Tibial nerve (tissue), 4 donors: ENCODE results near the gene CRTC1.

Source experiments
- CTCF ChIP-seq, 5 experiments: fragments of 200-600 bp in 3 of 5; fragments of 450-650 bp in 2 of 5; sonication (generic) in 3 of 5; IDR thresholded peaks; one replicate each; pipeline ENCODE4 v1.5.1; 2016 to 2019; ENCODE audit warnings: antibody characterized with exemption in 5 of 5, mild to moderate bottlenecking in 3 of 5, moderate library complexity in 2 of 5
- EP300 ChIP-seq, 2 donors: sonication (generic); formaldehyde crosslinking; IDR thresholded peaks; one replicate each; pipeline ENCODE4 v1.6.1; 2017; ENCODE audit warnings: antibody characterized with exemption in 2 of 2, mild to moderate bottlenecking in 1 of 2
- POLR2A ChIP-seq, 2 donors: fragments of 450-650 bp; IDR thresholded peaks; one replicate each; pipeline ENCODE4 v1.6.1; 2017; ENCODE audit warnings: antibody characterized with exemption in 2 of 2, mild to moderate bottlenecking in 2 of 2, moderate library complexity in 2 of 2

- TF ChIP-seq POLR2A (IDR thresholded peaks at IDR 0.05): no peak
- TF ChIP-seq CTCF (IDR thresholded peaks at IDR 0.05): no peak
- TF ChIP-seq EP300 (IDR thresholded peaks at IDR 0.05): no peak
These were observed 87.3 kb downstream of the CRTC1 start for GRCh38 chr19:18770663-18771327.
